GM11168 (cell line): Measurements from ENCODE around the gene TAF11L6.
"Not testable (repeated sequence)": the region's sequence is repeated elsewhere in the genome, so short reads cannot be mapped to it uniquely, and the experiment has no call there.

Source experiments
- in situ Hi-C: fragments of 300-500 bp; cut with MboI; formaldehyde crosslinking; loops from one replicate; pipeline ENCODE4 v1.12.0; 2022; ENCODE audit warnings: low sequenced_read_pairs; ENCODE audit not compliant: unreplicated experiment

TAF11L6 gene

GRCh38 chr5:17528369-17528768 is at the start of gene TAF11L6:
TSS of gene TAF11L6 (plus strand) at chr5:17528669.
- in situ Hi-C loops = loop anchor here (10.0 kb wide), 1 partner anchor 76 kb away; the partner anchor contains the start of gene TAF11L11

DNA sequence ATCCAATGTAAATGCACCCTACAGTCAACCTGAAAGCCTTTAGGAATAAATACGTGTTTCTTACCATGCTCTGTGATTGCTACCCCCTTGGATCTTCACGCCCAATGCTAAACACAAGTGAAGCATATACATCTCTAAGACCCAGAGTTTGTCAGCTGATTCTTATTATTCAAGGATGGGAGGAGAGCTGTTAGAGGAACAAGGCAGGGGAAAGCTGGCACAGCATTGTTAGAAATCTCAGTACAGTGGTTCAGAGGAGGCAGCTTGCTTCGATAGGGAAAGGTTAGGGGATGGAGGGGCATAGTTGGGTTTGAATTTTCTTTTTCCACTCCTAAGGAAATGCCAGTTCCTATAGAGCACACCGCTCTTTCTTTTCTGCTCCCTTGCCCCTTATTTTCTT is 47.1 kb upstream of the TAF11L6 start:
- in situ Hi-C loops = no loop called here

DNA sequence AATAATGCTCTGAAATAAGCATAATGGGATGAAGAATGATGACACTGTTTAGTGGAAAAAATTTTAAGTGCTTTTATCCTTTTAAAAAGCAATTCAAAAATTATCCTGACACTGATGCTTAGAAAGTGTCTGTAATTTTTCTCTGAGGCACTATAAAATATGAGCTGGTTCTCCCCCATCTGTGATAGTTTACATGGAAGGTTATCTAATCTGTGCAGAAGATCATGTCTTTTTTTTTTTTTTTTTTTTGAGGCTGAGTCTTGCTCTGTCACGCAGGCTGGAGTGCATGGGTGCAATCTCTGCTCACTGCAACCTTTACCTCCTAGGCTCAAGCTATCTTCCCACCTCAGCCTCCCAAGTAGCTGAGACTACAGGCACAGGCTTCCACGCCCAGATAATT is 45.7 kb upstream of the TAF11L6 start:
- in situ Hi-C loops = no loop called here

- in situ Hi-C loops = not testable (repeated sequence)
Measured at GRCh38 chr5:17486464-17487173, 41.9 kb upstream of the TAF11L6 start.

DNA sequence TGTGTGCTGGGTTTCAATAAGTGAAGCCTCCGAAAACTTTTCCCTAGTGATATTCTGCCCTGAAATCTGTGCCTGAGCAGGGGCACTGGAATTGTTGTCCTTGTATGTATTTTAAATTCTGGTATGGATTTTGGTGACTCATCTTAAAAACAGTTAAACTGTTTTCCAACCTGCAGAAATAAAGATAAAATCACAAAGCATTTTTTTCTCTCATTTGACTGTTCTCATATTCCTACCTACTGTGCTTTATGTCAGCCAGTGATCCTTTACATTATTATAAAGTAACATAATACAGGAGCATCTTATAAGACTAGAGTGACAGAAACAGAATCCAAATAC is 41.3 kb upstream of the TAF11L6 start:
- in situ Hi-C loops = no loop called here

DNA sequence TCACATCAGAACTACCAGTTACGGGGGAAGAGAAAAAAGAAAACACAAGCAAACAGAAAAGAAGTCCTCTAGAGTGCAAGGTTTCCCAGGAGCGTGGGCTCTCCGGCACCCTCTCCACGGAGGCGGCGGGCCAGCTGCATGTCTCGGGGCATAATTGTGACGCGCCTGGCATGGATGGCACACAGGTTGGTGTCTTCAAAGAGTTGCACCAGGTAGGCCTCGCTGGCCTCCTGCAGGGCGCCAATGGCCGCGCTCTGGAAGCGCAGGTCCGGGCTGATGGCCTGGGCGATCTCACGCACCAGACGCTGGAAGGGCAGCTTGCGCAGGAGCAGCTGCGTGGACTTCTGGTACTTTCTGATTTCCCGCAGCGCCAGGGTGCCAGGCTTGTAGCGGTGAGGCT is 37.2 kb upstream of the TAF11L6 start:
- in situ Hi-C loops = not testable (repeated sequence)

- in situ Hi-C loops = no loop called here
Measured at GRCh38 chr5:17492770-17493169, 35.7 kb upstream of the TAF11L6 start.

DNA sequence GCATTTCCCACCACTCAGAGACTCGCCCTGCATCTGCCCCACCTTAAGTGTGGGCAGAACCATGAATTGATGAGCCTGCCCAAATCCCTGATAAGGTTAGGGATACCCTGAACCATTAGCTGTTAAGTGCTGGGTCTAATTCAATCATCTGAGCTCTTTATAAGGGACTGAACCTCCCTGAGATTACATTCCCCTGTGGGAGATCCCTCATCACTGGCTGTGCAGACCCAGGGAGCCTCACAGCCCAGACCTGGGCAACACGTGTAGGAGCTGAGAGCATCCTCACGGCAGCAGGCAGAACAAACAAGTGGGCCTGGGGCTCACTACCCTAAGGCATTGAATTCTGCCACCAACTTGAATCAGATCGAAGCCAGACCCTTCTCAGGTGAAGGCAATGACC is 31.0 kb upstream of the TAF11L6 start:
- in situ Hi-C loops = no loop called here

DNA sequence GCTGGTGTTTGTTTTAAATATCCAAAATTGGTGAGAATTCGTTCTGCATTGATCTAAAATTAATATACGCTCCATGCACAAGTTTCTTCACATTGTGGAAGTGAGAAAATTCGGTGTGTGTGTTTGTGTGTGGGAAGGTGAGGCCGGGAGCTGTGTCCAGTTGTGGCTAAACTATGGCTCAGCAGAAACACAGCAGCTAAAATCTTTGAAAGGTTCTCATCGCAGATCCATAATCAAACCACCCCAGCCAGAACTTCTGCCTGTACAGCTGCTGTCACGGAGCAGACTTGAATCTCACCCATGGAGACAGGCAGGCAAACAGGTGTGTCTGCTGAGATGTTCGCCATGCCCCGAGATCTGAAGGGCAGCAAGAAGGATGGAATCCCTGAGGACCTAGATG is 30.5 kb upstream of the TAF11L6 start, which contains the start of gene TAF11L2:
Gene TAF11L2, plus strand, starts transcription at position 301 of the 400 bp plus-strand sequence.
- in situ Hi-C loops = not testable (repeated sequence)

GRCh38 chr5:17511775-17512325 is 16.6 kb upstream of the TAF11L6 start:
- in situ Hi-C loops = no loop called here

- in situ Hi-C loops = not testable (repeated sequence)
Measured at GRCh38 chr5:17517526-17517925, 10.9 kb upstream of the TAF11L6 start.

DNA sequence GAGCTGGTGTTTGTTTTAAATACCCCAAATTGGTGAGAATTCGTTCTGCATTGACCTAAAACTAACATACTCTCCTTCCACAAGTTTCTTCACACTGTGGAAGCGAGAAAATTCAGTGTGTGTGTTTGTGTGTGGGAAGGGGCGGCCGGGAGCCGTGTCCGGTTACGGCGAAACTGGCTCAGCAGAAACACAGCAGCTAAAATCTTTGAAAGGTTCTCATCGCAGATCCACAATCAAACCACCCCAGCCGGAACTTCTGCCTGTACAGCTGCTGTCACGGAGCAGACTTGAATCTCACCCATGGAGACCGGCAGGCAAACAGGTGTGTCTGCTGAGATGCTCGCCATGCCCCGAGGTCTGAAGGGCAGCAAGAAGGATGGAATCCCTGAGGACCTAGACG is 10.4 kb upstream of the TAF11L6 start, which contains the start of gene TAF11L3:
Gene TAF11L3, plus strand, starts transcription at position 301 of the 400 bp plus-strand sequence.
- in situ Hi-C loops = not testable (repeated sequence)

DNA sequence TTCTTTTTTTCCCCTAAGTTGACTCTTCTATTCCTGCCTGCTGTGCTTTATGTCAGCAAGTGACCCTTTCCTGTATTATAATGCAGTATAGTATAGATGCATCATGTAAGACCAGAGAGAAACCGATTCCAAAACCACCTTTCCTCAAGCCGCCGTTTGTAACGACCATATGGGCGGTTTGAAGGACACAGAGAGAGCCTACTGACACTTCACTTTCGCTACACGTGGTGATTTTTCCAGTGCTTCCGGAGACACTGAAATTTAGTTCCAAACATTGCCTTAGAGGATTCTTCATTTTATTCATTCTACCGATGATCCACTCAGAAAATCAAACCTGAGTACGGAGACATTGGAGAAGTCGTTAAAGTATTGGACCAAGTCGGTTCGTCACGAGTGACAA is 9.0 kb upstream of the TAF11L6 start:
- in situ Hi-C loops = not testable (repeated sequence)

DNA sequence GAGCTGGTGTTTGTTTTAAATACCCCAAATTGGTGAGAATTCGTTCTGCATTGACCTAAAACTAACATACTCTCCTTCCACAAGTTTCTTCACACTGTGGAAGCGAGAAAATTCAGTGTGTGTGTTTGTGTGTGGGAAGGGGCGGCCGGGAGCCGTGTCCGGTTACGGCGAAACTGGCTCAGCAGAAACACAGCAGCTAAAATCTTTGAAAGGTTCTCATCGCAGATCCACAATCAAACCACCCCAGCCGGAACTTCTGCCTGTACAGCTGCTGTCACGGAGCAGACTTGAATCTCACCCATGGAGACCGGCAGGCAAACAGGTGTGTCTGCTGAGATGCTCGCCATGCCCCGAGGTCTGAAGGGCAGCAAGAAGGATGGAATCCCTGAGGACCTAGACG is 7.0 kb upstream of the TAF11L6 start, which contains the start of gene TAF11L4:
Gene TAF11L4, plus strand, starts transcription at position 301 of the 400 bp plus-strand sequence.
- in situ Hi-C loops = loop anchor here (10.0 kb wide), 1 partner anchor 83 kb away; the partner anchor contains the start of gene TAF11L11

GRCh38 chr5:17524935-17525334 is 3.5 kb upstream of the TAF11L6 start, which contains the start of gene TAF11L5:
TSS of gene TAF11L5 (plus strand) at chr5:17525235.
- in situ Hi-C loops = loop anchor here (10.0 kb wide), 1 partner anchor 80 kb away; the partner anchor contains the start of gene TAF11L11

DNA sequence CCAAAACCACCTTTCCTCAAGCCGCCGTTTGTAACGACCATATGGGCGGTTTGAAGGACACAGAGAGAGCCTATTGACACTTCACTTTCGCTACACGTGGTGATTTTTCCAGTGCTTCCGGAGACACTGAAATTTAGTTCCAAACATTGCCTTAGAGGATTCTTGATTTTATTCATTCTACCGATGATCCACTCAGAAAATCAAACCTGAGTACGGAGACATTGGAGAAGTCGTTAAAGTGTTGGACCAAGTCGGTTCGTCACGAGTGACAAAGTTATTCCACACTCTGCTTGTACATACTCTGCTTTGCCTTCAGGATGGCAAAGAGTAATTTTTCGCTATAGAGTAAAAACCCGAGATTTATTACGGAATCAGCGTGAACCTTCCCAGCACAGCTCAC is 2.0 kb upstream of the TAF11L6 start:
- in situ Hi-C loops = loop anchor here (10.0 kb wide), 1 partner anchor 78 kb away; the partner anchor contains the start of gene TAF11L11
